Neural progenitor cell (in vitro differentiated cells): ENCODE measurements around the gene PRELP.

Experiments used
- EZH2 ChIP-seq: fragments of 200-600 bp; sonication (generic); IDR thresholded peaks from 2 replicates; pipeline ENCODE4 v1.6.1; 2017; ENCODE audit warnings: antibody characterized with exemption, mild to moderate bottlenecking, moderate library complexity
- EZH2phosphoT487 ChIP-seq: fragments of 200-600 bp; sonication (generic); IDR thresholded peaks from 2 replicates; pipeline ENCODE4 v1.6.1; 2017; ENCODE audit warnings: antibody characterized with exemption
- TF ChIP-seq, protein P1 (sequence below): fragments of 200-600 bp; sonication (generic); IDR thresholded peaks from 2 replicates; pipeline ENCODE4 v1.5.1; 2017; ENCODE audit warnings: antibody characterized with exemption, mild to moderate bottlenecking

DNA sequence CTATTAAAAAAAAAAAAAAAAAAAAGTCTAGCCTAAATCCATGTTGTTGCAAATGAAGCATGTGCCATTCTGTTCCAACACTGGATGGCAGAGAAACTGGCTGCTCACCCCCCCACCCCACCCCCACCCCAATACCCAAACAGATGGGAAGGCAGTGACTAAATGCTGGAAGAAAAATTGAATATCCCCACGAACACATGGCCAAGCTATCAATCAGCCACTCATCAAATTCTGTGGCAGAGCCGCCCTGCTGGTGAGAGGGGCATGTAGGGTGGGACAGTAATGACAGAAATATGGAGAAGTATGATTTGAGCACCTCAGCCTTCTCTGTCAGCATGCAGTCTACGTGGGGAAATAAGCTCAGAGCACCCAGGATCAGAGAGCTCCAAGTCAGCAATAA, 52.5 kb downstream of the PRELP start:
- TF ChIP-seq, protein P1, sequence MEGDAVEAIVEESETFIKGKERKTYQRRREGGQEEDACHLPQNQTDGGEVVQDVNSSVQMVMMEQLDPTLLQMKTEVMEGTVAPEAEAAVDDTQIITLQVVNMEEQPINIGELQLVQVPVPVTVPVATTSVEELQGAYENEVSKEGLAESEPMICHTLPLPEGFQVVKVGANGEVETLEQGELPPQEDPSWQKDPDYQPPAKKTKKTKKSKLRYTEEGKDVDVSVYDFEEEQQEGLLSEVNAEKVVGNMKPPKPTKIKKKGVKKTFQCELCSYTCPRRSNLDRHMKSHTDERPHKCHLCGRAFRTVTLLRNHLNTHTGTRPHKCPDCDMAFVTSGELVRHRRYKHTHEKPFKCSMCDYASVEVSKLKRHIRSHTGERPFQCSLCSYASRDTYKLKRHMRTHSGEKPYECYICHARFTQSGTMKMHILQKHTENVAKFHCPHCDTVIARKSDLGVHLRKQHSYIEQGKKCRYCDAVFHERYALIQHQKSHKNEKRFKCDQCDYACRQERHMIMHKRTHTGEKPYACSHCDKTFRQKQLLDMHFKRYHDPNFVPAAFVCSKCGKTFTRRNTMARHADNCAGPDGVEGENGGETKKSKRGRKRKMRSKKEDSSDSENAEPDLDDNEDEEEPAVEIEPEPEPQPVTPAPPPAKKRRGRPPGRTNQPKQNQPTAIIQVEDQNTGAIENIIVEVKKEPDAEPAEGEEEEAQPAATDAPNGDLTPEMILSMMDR, result no peak
- TF ChIP-seq EZH2, result no peak
- no peak for TF ChIP-seq EZH2phosphoT487
